Colonic mucosa (tissue), 4 donors: Measurements from ENCODE around the gene XRCC3. TPM values are rescaled to one million over a fixed set of nuclear protein-coding genes. Genes with fewer than 3 reads are reported as not detected.
A peak's percentile ranks its signal among the peaks of the same experiment; 100 is the strongest.
"Not testable (repeated sequence)": the region's sequence is repeated elsewhere in the genome, so short reads cannot be mapped to it uniquely, and the experiment has no call there.

Experiments used
- DNase-seq: peaks from one replicate; pipeline ENCODE4 v3.0.0-alpha.2; 2020
- H3K27ac ChIP-seq: fragments of 200-600 bp; one replicate; pipeline ENCODE4 v1.8.0; 2021
- H3K27me3 ChIP-seq: fragments of 200-600 bp; one replicate; pipeline ENCODE4 v1.8.0; 2021
- H3K36me3 ChIP-seq: fragments of 200-600 bp; one replicate; pipeline ENCODE4 v1.8.0; 2021
- H3K4me1 ChIP-seq: fragments of 200-600 bp; one replicate; pipeline ENCODE4 v1.8.0; 2021; ENCODE audit warnings: mild to moderate bottlenecking
- H3K4me3 ChIP-seq: fragments of 200-600 bp; one replicate; pipeline ENCODE4 v1.8.0; 2021
- H3K9ac ChIP-seq, 2 donors: one replicate each; pipeline ENCODE4 v1.7.0; 2013; ENCODE audit warnings: control low read depth in 2 of 2, low read depth in 2 of 2, low read length in 2 of 2
- H3K9me3 ChIP-seq: fragments of 200-600 bp; one replicate; pipeline ENCODE4 v1.8.0; 2021
- intact Hi-C: fragments of 100-400 bp; cut with DNase I; formaldehyde crosslinking; loops from one replicate; pipeline ENCODE4 v1.14.1; 2022
- total RNA-seq, 2 donors: library from RNA; stranded (reverse); fragmentation: NEBNext Ultra II Directional in 1 of 2; extraction: Animal tissue kit (Norgen Biotek cat#: 25700) in 1 of 2; gene quantifications; one replicate each; pipeline ENCODE4 v1.2.1, GENCODE V29; 2021
- TF ChIP-seq, protein P1 (sequence below): fragments of 200-600 bp; IDR thresholded peaks from one replicate; pipeline ENCODE4 v1.8.0; 2022; ENCODE audit warnings: antibody characterized with exemption, mild to moderate bottlenecking
- donor health status: healthy.
- donor health status: DM: no; HTN: no; CAD: no.
- donor health status: DM: no; HTN: no; CAD: no.

The XRCC3 gene
- total RNA-seq, 2 donors from 2014 or later = 8.3 to 70.0 TPM

GRCh38 chr14:103694572-103695026 is 20.7 kb downstream of the XRCC3 start:
- no peak overlapping the region for H3K4me3 ChIP-seq
- H3K9me3 ChIP-seq = no peaks in the 10 kb centered on the region
- H3K36me3 ChIP-seq = no peaks in the 10 kb centered on the region
- TF ChIP-seq, protein P1, sequence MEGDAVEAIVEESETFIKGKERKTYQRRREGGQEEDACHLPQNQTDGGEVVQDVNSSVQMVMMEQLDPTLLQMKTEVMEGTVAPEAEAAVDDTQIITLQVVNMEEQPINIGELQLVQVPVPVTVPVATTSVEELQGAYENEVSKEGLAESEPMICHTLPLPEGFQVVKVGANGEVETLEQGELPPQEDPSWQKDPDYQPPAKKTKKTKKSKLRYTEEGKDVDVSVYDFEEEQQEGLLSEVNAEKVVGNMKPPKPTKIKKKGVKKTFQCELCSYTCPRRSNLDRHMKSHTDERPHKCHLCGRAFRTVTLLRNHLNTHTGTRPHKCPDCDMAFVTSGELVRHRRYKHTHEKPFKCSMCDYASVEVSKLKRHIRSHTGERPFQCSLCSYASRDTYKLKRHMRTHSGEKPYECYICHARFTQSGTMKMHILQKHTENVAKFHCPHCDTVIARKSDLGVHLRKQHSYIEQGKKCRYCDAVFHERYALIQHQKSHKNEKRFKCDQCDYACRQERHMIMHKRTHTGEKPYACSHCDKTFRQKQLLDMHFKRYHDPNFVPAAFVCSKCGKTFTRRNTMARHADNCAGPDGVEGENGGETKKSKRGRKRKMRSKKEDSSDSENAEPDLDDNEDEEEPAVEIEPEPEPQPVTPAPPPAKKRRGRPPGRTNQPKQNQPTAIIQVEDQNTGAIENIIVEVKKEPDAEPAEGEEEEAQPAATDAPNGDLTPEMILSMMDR = no peak
- no peak overlapping the region for H3K27ac ChIP-seq
- no peak for DNase-seq
- no peak overlapping the region for H3K9ac ChIP-seq
- no peaks in the 10 kb centered on the region for H3K27me3 ChIP-seq
- peaks cover 13% of the 10 kb centered on the region for H3K4me1 ChIP-seq
- intact Hi-C loops = no loop called here

GRCh38 chr14:103693515-103693914 is 21.7 kb downstream of the XRCC3 start:
- Histone ChIP-seq H3K4me3 (no peak overlapping the region), H3K36me3 (no peaks in the 10 kb centered on the region), H3K9me3 (no peaks in the 10 kb centered on the region), H3K27me3 (no peaks in the 10 kb centered on the region), H3K27ac (peak overlapping the region; percentile 20), H3K9ac (peak overlapping the region in 1 of 2 donors; percentile 9), H3K4me1 (peaks cover 13% of the 10 kb centered on the region)
- TF ChIP-seq, protein P1 = no peak
- peak; percentile 89 for DNase-seq
- intact Hi-C loops = no loop called here

DNA sequence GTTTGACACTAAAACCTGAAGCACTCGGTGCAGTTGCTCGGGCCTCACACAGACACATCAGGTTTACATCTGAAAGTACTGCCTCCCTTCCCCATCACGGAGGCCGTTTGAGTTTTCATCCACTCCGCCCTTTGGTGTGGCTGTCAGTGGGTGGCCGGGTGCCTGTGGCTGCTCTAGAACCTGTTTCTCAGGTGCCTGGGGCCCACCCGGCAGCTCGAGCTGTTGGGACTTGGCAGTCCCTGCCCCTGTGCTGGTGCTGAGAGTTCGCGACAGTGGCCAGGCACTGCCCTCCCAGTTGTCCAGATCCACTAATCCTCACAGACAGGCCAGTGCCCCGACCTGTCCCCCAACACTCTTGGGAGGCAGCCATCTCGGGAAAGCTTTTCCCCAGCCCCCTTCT is 22.4 kb downstream of the XRCC3 start:
- TF ChIP-seq, protein P1 = no peak
- Histone ChIP-seq H3K36me3 (no peaks in the 10 kb centered on the region), H3K27ac (peak overlapping the region; percentile 20), H3K4me3 (no peak overlapping the region), H3K27me3 (no peaks in the 10 kb centered on the region), H3K9ac (no peak overlapping the region), H3K9me3 (no peaks in the 10 kb centered on the region), H3K4me1 (peaks cover 11% of the 10 kb centered on the region)
- no peak for DNase-seq
- intact Hi-C loops = no loop called here

DNA sequence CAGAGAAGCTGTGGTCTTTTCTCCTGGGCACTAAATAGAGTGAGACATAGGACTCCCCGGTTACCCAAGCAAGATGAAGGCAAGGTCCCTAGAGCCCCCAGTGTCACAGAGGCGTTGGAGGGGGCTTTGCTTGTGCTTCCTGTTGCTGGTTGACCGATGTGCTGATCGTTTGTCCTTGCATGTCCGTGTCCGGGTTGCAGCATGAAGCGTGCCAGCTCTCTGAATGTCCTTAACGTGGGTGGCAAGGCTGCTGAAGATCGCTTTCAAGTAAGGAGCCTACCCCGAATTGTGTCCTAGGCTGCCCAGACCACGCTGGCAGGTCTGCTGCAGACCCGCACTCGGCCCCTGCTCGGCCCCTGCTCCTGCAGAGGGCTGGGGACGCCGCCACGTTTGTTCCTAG is 23.1 kb downstream of the XRCC3 start:
- TF ChIP-seq, protein P1 = no peak
- DNase-seq = no peak
- Histone ChIP-seq H3K4me1 (peaks cover 4% of the 10 kb centered on the region), H3K4me3 (no peak overlapping the region), H3K36me3 (peaks cover under 1% of the 10 kb centered on the region), H3K9me3 (no peaks in the 10 kb centered on the region), H3K27me3 (no peaks in the 10 kb centered on the region), H3K9ac (no peak overlapping the region), H3K27ac (no peak overlapping the region)
- intact Hi-C loops = no loop called here

- intact Hi-C loops = not testable (repeated sequence)
Measured at GRCh38 chr14:103691655-103692054, 23.6 kb downstream of the XRCC3 start.

DNA sequence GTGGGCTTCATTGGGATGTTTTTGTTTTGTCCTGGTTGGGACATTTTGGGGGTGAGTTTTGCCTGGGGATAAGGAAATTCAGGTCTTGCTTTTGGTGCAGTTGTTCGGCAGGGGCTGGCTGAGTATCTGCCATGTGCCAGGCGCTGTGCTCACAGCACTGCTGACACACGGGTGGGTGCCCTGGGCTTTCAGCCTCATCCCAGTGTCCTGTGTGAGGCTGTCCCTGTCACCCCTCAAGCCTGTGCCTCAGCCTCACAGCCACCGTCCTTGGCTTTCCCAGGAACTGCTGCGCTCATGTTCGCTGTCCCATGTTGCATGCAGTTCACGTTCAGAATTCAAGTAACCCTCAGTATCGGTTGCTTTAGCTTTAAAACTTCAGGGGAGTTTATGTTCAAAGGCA is 24.9 kb downstream of the XRCC3 start:
- H3K4me3 ChIP-seq = no peak overlapping the region
- H3K9ac ChIP-seq = no peak overlapping the region
- DNase-seq = no peak
- H3K36me3 ChIP-seq = peaks cover 6% of the 10 kb centered on the region
- TF ChIP-seq, protein P1 = no peak
- no peaks in the 10 kb centered on the region for H3K27me3 ChIP-seq
- no peaks in the 10 kb centered on the region for H3K9me3 ChIP-seq
- H3K27ac ChIP-seq = no peak overlapping the region
- peaks cover 3% of the 10 kb centered on the region for H3K4me1 ChIP-seq
- intact Hi-C loops = no loop called here

More at GRCh38 chr14:103691655-103692054, 23.6 kb downstream of the XRCC3 start:
- DNase-seq, H3K9me3 ChIP-seq, H3K27ac ChIP-seq, H3K36me3 ChIP-seq, H3K9ac ChIP-seq, H3K4me3 ChIP-seq, H3K27me3 ChIP-seq, H3K4me1 ChIP-seq: not testable (repeated sequence)
